ENCODE data around the gene ZFYVE27.

ZFYVE27 gene

GRCh38 chr10:97795886-97796285 lies 59.0 kb downstream of the ZFYVE27 start:
- no peak for DNase-seq

GRCh38 chr10:97796651-97797050 lies 59.7 kb downstream of the ZFYVE27 start:
- DNase-seq = no peak

GRCh38 chr10:97798958-97799610 lies 62.2 kb downstream of the ZFYVE27 start:
- no peak for DNase-seq

GRCh38 chr10:97800474-97800873 lies 63.5 kb downstream of the ZFYVE27 start:
- no peak for DNase-seq

- DNase-seq = no peak
Observed at GRCh38 chr10:97801422-97801821, 64.5 kb downstream of the ZFYVE27 start.

GRCh38 chr10:97805096-97805884 lies 68.4 kb downstream of the ZFYVE27 start:
- peak; percentile 55 for DNase-seq

GRCh38 chr10:97805949-97806348 lies 69.0 kb downstream of the ZFYVE27 start:
- DNase-seq = no peak

- DNase-seq = no peak
Observed at GRCh38 chr10:97810446-97810845, 73.5 kb downstream of the ZFYVE27 start.

All from RPMI8226 (cell line).